Activated CD8-positive, alpha-beta memory T cell treated with anti-CD3 and anti-CD28 coated beads, Interleukin-2, amount 10 ng/mL, durations not matched to agents 7 days and 5 days (primary cell): ENCODE data around the gene ACAD9. TPM values are rescaled to one million over a fixed set of nuclear protein-coding genes. Genes with fewer than 3 reads are reported as not detected.
"Not testable (repeated sequence)": the region's sequence is repeated elsewhere in the genome, so short reads cannot be mapped to it uniquely, and the experiment has no call there.

Source experiments
- ATAC-seq: fragments of 150-1000 bp; cut with Tn5 transposase; one replicate; pipeline ENCODE4 v1.10.0; 2021; ENCODE audit warnings: moderate library complexity
- CTCF ChIA-PET: fragments of 350-600 bp; sonication (Branson Sonifier 250); formaldehyde crosslinking; loops from one replicate; lab custom pipeline; 2021; ENCODE audit warnings: antibody characterized with exemption; lab: Charles Lee
- DNase-seq: peaks from one replicate; pipeline ENCODE4 v3.0.0-alpha.2; 2020
- H3K27ac Mint-ChIP-seq: one replicate; pipeline ENCODE4 v1.8.0; 2021; ENCODE audit warnings: mild to moderate bottlenecking, mixed read lengths
- H3K27me3 Mint-ChIP-seq: one replicate; pipeline ENCODE4 v1.8.0; 2021; ENCODE audit warnings: mixed read lengths
- H3K36me3 Mint-ChIP-seq: one replicate; pipeline ENCODE4 v1.8.0; 2021; ENCODE audit warnings: mild to moderate bottlenecking, mixed read lengths
- H3K4me1 Mint-ChIP-seq: one replicate; pipeline ENCODE4 v1.8.0; 2021; ENCODE audit warnings: mixed read lengths
- H3K4me3 Mint-ChIP-seq: one replicate; pipeline ENCODE4 v1.8.0; 2021; ENCODE audit warnings: mild to moderate bottlenecking, moderate library complexity, mixed read lengths
- H3K9me3 Mint-ChIP-seq: one replicate; pipeline ENCODE4 v1.8.0; 2022; ENCODE audit warnings: low read depth, mixed read lengths
- total RNA-seq, 2 experiments: library from RNA; stranded (reverse); gene quantifications; one replicate each; pipeline ENCODE4 v1.2.3, GENCODE V29; 2021

ACAD9 gene
- total RNA-seq, 2 experiments from 2014 or later = 61.2 to 68.2 TPM

- Mint-ChIP-seq H3K27me3 (no peaks in the 10 kb centered on the region), H3K36me3 (no peaks in the 10 kb centered on the region), H3K27ac (no peak overlapping the region), H3K9me3 (peaks cover 2% of the 10 kb centered on the region), H3K4me3 (no peak overlapping the region), H3K4me1 (peaks cover 13% of the 10 kb centered on the region)
- ATAC-seq = no peak
- DNase-seq = no peak
- CTCF ChIA-PET = no interaction called here
These were observed 30.5 kb upstream of the ACAD9 start for GRCh38 chr3:128848936-128849335.

- no peaks in the 10 kb centered on the region for H3K27me3 Mint-ChIP-seq
- CTCF ChIA-PET = no interaction called here
- no peak for ATAC-seq
These were observed 29.4 kb upstream of the ACAD9 start for GRCh38 chr3:128849911-128850455.

GRCh38 chr3:128850544-128850943 lies 28.9 kb upstream of the ACAD9 start:
- no peak overlapping the region for H3K27ac Mint-ChIP-seq
- no peak overlapping the region for H3K4me3 Mint-ChIP-seq
- peaks cover 3% of the 10 kb centered on the region for H3K36me3 Mint-ChIP-seq
- peaks cover 7% of the 10 kb centered on the region for H3K9me3 Mint-ChIP-seq
- no peaks in the 10 kb centered on the region for H3K27me3 Mint-ChIP-seq
- no peak for ATAC-seq
- H3K4me1 Mint-ChIP-seq = peaks cover 6% of the 10 kb centered on the region
- CTCF ChIA-PET = no interaction called here
- no peak for DNase-seq

More at GRCh38 chr3:128849911-128850455, 29.4 kb upstream of the ACAD9 start:
- H3K4me3 Mint-ChIP-seq = no peak overlapping the region
- peaks cover 12% of the 10 kb centered on the region for H3K4me1 Mint-ChIP-seq
- H3K27ac Mint-ChIP-seq = no peak overlapping the region
- H3K9me3 Mint-ChIP-seq = peaks cover 6% of the 10 kb centered on the region
- no peak for DNase-seq
- peaks cover 3% of the 10 kb centered on the region for H3K36me3 Mint-ChIP-seq

DNA sequence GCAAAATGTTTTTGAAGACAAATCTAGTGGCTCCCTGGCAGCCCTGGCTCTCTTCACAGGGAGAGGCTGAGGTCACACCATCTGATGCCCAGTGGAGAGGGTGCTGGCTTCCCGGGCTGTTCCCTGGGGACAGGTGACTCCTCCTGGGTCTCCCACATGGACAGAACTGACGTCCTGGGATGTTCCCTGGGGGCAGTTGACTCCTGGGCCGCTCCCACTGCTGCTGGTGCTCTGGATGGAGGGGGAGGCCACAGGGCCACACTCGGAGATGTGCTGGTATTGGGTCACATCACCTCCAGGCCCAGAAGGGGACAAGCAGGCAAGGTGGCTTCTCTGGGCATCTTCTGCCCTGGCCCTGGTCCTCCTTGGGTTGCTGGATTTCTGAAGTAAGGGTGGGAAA lies 27.8 kb upstream of the ACAD9 start:
- Mint-ChIP-seq H3K4me3 (no peak overlapping the region), H3K36me3 (peaks cover 6% of the 10 kb centered on the region), H3K9me3 (peaks cover 7% of the 10 kb centered on the region), H3K4me1 (peaks cover 1% of the 10 kb centered on the region), H3K27me3 (no peaks in the 10 kb centered on the region), H3K27ac (no peak overlapping the region)
- CTCF ChIA-PET = no interaction called here
- DNase-seq (no peak), ATAC-seq (no peak)

- H3K4me1 Mint-ChIP-seq = no peaks in the 10 kb centered on the region
- peaks cover 11% of the 10 kb centered on the region for H3K36me3 Mint-ChIP-seq
- ATAC-seq (no peak), DNase-seq (no peak)
- H3K27ac Mint-ChIP-seq = no peak overlapping the region
- no peak overlapping the region for H3K4me3 Mint-ChIP-seq
- H3K27me3 Mint-ChIP-seq = no peaks in the 10 kb centered on the region
- peaks cover 19% of the 10 kb centered on the region for H3K9me3 Mint-ChIP-seq
- CTCF ChIA-PET = interaction anchor here (2.0 kb wide), 1 partner anchor 8 kb away, joined by 6 read pairs; no protein-coding TSS in a partner anchor
These were observed 25.6 kb upstream of the ACAD9 start for GRCh38 chr3:128853826-128854225.

DNA sequence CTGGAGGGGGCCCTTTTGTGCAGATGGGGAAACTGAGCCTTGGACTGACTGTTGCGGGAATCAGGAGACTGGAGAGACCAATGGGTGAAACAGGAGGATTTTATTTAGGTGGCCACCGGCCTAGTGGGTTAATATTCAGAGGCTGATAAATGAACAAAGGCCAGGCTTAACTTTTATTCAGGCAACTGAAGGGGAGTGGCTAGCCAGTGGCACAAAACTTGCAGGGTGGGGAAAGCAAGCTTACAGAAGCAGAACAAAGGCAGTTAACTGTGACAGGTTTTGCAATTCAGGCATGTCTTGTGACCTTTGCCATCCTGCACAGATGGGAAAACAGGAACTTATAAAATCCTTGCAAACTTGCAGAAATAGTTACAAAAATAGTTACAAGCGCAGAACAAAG lies 24.9 kb upstream of the ACAD9 start:
- Mint-ChIP-seq H3K36me3 (peaks cover 17% of the 10 kb centered on the region), H3K9me3 (peaks cover 21% of the 10 kb centered on the region), H3K27ac (no peak overlapping the region), H3K4me3 (no peak overlapping the region), H3K4me1 (no peaks in the 10 kb centered on the region), H3K27me3 (no peaks in the 10 kb centered on the region)
- DNase-seq (no peak), ATAC-seq (no peak)
- CTCF ChIA-PET = interaction anchor here (2.0 kb wide), 1 partner anchor 9 kb away, joined by 6 read pairs; no protein-coding TSS in a partner anchor

GRCh38 chr3:128855569-128855968 lies 23.9 kb upstream of the ACAD9 start:
- peaks cover 28% of the 10 kb centered on the region for H3K9me3 Mint-ChIP-seq
- no peak overlapping the region for H3K27ac Mint-ChIP-seq
- peaks cover 27% of the 10 kb centered on the region for H3K36me3 Mint-ChIP-seq
- H3K4me3 Mint-ChIP-seq = no peak overlapping the region
- ATAC-seq (no peak), DNase-seq (no peak)
- CTCF ChIA-PET = interaction anchor here (1.4 to 1.5 kb wide), 2 partner anchors 10 to 20 kb away, joined by 3 to 6 read pairs; no protein-coding TSS in a partner anchor
- no peaks in the 10 kb centered on the region for H3K27me3 Mint-ChIP-seq
- H3K4me1 Mint-ChIP-seq = no peaks in the 10 kb centered on the region

DNA sequence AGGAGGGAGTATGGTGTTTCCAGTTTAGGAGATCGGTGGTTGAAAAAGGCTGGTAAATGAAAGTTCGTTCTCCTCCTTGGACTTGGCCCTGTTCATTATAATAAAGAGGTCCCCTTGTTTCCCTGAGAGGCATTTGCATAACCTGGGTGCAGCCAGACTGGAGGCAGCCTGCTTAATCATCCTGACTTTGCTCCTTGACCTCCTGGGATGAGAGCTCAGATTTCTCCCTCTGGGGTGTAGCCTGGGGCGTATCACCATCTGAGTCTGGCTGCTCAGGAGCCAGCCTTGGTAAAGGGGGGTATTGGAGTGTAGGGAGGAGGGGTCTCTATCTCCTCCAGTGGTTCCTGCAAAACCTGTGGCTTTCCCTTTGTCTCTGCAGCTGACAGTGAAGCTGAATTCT lies 21.3 kb upstream of the ACAD9 start:
- ATAC-seq (no peak), DNase-seq (no peak)
- Mint-ChIP-seq H3K27me3 (no peaks in the 10 kb centered on the region), H3K36me3 (peaks cover 32% of the 10 kb centered on the region), H3K4me1 (no peaks in the 10 kb centered on the region), H3K4me3 (no peak overlapping the region), H3K9me3 (peaks cover 31% of the 10 kb centered on the region), H3K27ac (no peak overlapping the region)
- CTCF ChIA-PET = no interaction called here

DNA sequence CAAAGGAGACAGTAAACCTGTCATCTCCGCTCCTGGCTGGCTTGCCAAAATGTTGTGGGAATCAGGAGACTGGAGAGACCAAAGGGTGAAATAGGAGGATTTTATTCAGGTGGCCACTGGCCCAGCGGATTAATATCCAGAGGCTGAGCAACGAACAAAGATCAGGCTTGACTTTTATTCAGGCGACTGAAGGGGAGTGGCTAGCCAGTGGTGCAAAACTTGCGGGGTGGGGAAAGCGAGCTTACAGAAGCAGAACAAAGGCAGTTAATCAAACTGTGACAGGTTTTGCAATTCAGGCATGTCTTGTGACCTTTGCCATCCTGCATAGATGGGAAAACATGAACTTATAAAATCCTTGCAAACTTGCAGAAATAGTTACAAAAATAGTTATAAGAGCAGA lies 19.8 kb upstream of the ACAD9 start:
- Mint-ChIP-seq H3K9me3 (peaks cover 26% of the 10 kb centered on the region), H3K4me1 (no peaks in the 10 kb centered on the region), H3K27me3 (no peaks in the 10 kb centered on the region), H3K4me3 (no peak overlapping the region), H3K36me3 (peaks cover 29% of the 10 kb centered on the region), H3K27ac (no peak overlapping the region)
- CTCF ChIA-PET = interaction anchor here (0.6 to 1.0 kb wide), 2 partner anchors 16 to 122 kb away, joined by 3 read pairs; no protein-coding TSS in a partner anchor
- ATAC-seq (no peak), DNase-seq (no peak)

DNA sequence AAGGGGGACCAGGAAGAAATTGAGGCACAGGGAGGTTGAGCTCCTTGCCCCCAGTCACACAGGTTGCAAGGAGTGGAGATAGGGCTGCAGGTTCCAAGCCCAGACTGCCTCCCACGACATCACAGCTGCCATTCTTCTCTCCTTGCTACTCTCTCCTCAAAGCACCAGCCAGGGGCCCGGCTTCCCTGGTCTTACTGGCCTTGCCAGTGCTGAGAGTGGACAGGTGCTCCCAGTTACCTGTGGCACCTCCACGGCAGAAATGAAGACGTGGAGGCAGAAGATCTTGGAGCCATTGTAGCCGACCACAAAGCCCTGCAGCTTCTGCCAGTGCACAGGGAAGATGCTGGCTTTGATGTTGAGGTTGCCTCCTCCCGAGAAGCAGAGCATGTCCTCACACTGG lies 17.9 kb upstream of the ACAD9 start:
- Mint-ChIP-seq H3K4me1 (no peaks in the 10 kb centered on the region), H3K4me3 (no peak overlapping the region), H3K27ac (no peak overlapping the region), H3K27me3 (no peaks in the 10 kb centered on the region), H3K36me3 (peaks cover 26% of the 10 kb centered on the region), H3K9me3 (peaks cover 24% of the 10 kb centered on the region)
- DNase-seq (no peak), ATAC-seq (no peak)
- CTCF ChIA-PET = no interaction called here

GRCh38 chr3:128863560-128863959 lies 15.9 kb upstream of the ACAD9 start:
- H3K4me1 Mint-ChIP-seq = peaks cover 5% of the 10 kb centered on the region
- no peaks in the 10 kb centered on the region for H3K27me3 Mint-ChIP-seq
- H3K27ac Mint-ChIP-seq = no peak overlapping the region
- ATAC-seq (no peak), DNase-seq (no peak)
- H3K9me3 Mint-ChIP-seq = peaks cover 15% of the 10 kb centered on the region
- CTCF ChIA-PET = interaction anchor here (1.0 to 1.6 kb wide), 3 partner anchors 18 to 63 kb away, joined by 3 read pairs; no protein-coding TSS in a partner anchor
- H3K4me3 Mint-ChIP-seq = no peak overlapping the region
- H3K36me3 Mint-ChIP-seq = peaks cover 23% of the 10 kb centered on the region

GRCh38 chr3:128864351-128864811 lies 15.0 kb upstream of the ACAD9 start:
- H3K4me1 Mint-ChIP-seq = peaks cover 5% of the 10 kb centered on the region
- H3K27me3 Mint-ChIP-seq = no peaks in the 10 kb centered on the region
- no peak overlapping the region for H3K27ac Mint-ChIP-seq
- peaks cover 10% of the 10 kb centered on the region for H3K9me3 Mint-ChIP-seq
- no peak for ATAC-seq
- no peak for DNase-seq
- CTCF ChIA-PET = interaction anchor here (1.5 to 1.6 kb wide), 2 partner anchors 17 to 19 kb away, joined by 3 read pairs; no protein-coding TSS in a partner anchor
- peaks cover 16% of the 10 kb centered on the region for H3K36me3 Mint-ChIP-seq
- H3K4me3 Mint-ChIP-seq = no peak overlapping the region

GRCh38 chr3:128864849-128865804 lies 14.3 kb upstream of the ACAD9 start:
- CTCF ChIA-PET = interaction anchor here (1.6 to 2.9 kb wide), 3 partner anchors 10 to 19 kb away, joined by 3 to 8 read pairs (median 7); no protein-coding TSS in a partner anchor

More at GRCh38 chr3:128864849-128865804, 14.3 kb upstream of the ACAD9 start:
- H3K27me3 Mint-ChIP-seq, H3K36me3 Mint-ChIP-seq, DNase-seq, H3K4me3 Mint-ChIP-seq, H3K9me3 Mint-ChIP-seq, H3K27ac Mint-ChIP-seq, ATAC-seq, H3K4me1 Mint-ChIP-seq: not testable (repeated sequence)
